Gastrocnemius medialis (tissue), 4 donors: ENCODE measurements around the gene GLYR1.

Experiments
- CTCF ChIP-seq, 5 experiments: fragments of 450-650 bp in 3 of 5; fragments of 200-600 bp in 2 of 5; sonication (generic) in 2 of 5; IDR thresholded peaks in 4 of 5; conservative IDR thresholded peaks in 1 of 5; 1 replicate in 4 of 5; 2 replicates in 1 of 5; pipeline ENCODE4 v1.5.1; 2016 to 2019; ENCODE audit warnings: antibody characterized with exemption in 5 of 5, mild to moderate bottlenecking in 3 of 5, moderate library complexity in 3 of 5
- POLR2A ChIP-seq, 2 donors: fragments of 450-650 bp; IDR thresholded peaks; one replicate each; pipeline ENCODE4 v1.6.1; 2017; ENCODE audit warnings: antibody characterized with exemption in 2 of 2, mild to moderate bottlenecking in 2 of 2, moderate library complexity in 2 of 2

DNA sequence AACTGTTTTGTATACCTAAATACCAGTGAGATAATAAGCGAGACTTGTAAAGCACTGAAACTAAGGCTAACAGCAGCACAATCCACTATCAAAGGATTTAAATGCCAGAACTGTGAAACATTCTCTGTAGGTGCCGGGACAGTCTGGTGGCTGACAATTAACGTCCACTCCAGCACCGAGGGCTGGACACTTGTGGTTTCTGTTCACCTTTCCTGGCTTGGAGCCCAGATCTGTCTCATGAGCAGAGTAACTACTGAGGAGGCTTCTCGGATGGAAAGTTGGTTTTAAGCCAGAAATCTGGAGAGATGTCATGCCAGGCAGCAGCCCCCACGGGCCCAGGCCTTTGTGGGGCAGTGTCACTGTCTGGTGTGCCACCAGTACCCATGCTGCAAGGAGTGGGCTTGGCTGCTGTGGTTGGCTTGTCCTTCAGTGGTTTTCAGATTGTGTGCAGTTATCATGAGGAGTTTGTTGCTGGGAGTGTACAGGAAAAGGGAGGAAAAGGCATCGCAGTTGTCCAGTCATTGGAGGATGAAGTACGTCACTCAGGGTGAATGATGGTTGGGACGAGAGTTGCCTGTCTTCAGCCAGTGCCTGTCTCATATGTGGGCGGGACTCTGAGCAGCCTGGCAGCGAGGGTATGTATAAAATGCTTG lies 35.7 kb upstream of the GLYR1 start:
- no peak for TF ChIP-seq POLR2A (IDR thresholded peaks at IDR 0.05)
- TF ChIP-seq CTCF (IDR thresholded peaks at IDR 0.05 in 4 of 5, conservative IDR thresholded peaks at IDR 0.05 in 1 of 5): no peak
